Endothelial cell of umbilical vein (primary cell): Measurements from ENCODE around the gene PELI2. TPM values are rescaled to one million over a fixed set of nuclear protein-coding genes. Genes with fewer than 3 reads are reported as not detected.

Source experiments
- BruUV-seq: library from RNA; stranded (reverse); fragments of 400-500 nt; replicated peaks from 2 replicates; lab custom pipeline; 2021; lab: Mats Ljungman, UMichigan
- CTCF ChIA-PET: fragments of 300-600, 350-600 bp; sonication (Branson Sonifier 250); formaldehyde crosslinking; loops from one replicate; lab custom pipeline; 2021; ENCODE audit warnings: antibody characterized with exemption, inconsistent platforms; lab: Charles Lee
- POLR2A ChIA-PET: fragments of 300-600, 350-600 bp; sonication (Branson Sonifier 250); formaldehyde crosslinking; loops from one replicate; lab custom pipeline; 2021; ENCODE audit warnings: antibody characterized with exemption, inconsistent platforms; lab: Charles Lee
- DNase-seq: peaks from one replicate; pipeline ENCODE4 v3.0.0-alpha.2; 2011; ENCODE audit warnings: low read depth, low spot score
- FAIRE-seq: peaks from 2 replicates; lab custom pipeline; 2011; peaks lifted over from hg19 to GRCh38; lab: Jason Lieb, UNC
- H2AFZ ChIP-seq: 2 replicates; pipeline ENCODE4 v1.6.0; 2012; ENCODE audit warnings: low read depth, low read length, control low read depth, inconsistent platforms
- H3K27ac ChIP-seq: 2 replicates; pipeline ENCODE4 v1.5.1; 2011; ENCODE audit warnings: low read depth, mild to moderate bottlenecking, control low read depth, low read length, moderate library complexity; ENCODE audit not compliant: insufficient read depth
- H3K27me3 ChIP-seq, 2 experiments: 2 replicates each; pipeline versions ENCODE4 v1.6.0 to v1.6.1; 2011; ENCODE audit warnings: low read length in 2 of 2, mixed read lengths in 1 of 2; ENCODE audit not compliant: control insufficient read depth in 2 of 2, insufficient read depth in 2 of 2
- H3K36me3 ChIP-seq, 2 experiments: 2 replicates in 1 of 2; 3 replicates in 1 of 2; pipeline ENCODE4 v1.5.1; 2011; ENCODE audit warnings: low read length in 2 of 2, mild to moderate bottlenecking in 1 of 2, moderate library complexity in 1 of 2; ENCODE audit not compliant: control insufficient read depth in 2 of 2, insufficient read depth in 2 of 2; ENCODE audit errors: extremely low read depth in 1 of 2
- H3K4me1 ChIP-seq: 3 replicates; pipeline ENCODE4 v1.5.1; 2011; ENCODE audit warnings: mild to moderate bottlenecking, low read length; ENCODE audit not compliant: control insufficient read depth, insufficient read depth; ENCODE audit errors: extremely low read depth
- H3K4me2 ChIP-seq: 2 replicates; pipeline ENCODE4 v1.6.1; 2011; ENCODE audit warnings: low read length, control low read depth, mixed read lengths; ENCODE audit not compliant: insufficient read depth
- H3K4me3 ChIP-seq, 3 experiments: fragments of 200-600 bp in 1 of 3; sonication (generic), shearing (Covaris generic) in 1 of 3; replicated peaks in 1 of 3; 2 replicates each; pipeline ENCODE4 v1.5.1; 2011 to 2016; ENCODE audit warnings: control low read depth in 3 of 3, low read length in 3 of 3, mild to moderate bottlenecking in 2 of 3, inconsistent platforms in 1 of 3, low read depth in 1 of 3, moderate library complexity in 1 of 3; ENCODE audit not compliant: insufficient read depth in 1 of 3
- H3K79me2 ChIP-seq: 2 replicates; pipeline ENCODE4 v1.6.0; 2012; ENCODE audit warnings: low read length, inconsistent platforms; ENCODE audit not compliant: control insufficient read depth, insufficient read depth
- H3K9ac ChIP-seq: replicated peaks from 2 replicates; pipeline ENCODE3; 2011; ENCODE audit warnings: low read length, control low read depth; ENCODE audit not compliant: insufficient read depth; ENCODE audit errors: extremely low read depth
- H3K9me1 ChIP-seq: replicated peaks from 3 replicates; pipeline ENCODE4 v1.6.0; 2011; ENCODE audit warnings: mild to moderate bottlenecking, low read length; ENCODE audit not compliant: control insufficient read depth, insufficient read depth; ENCODE audit errors: extremely low read depth
- H3K9me3 ChIP-seq: replicated peaks from 2 replicates; pipeline ENCODE4 v1.5.1; 2012; ENCODE audit warnings: low read length, inconsistent platforms; ENCODE audit not compliant: control insufficient read depth, insufficient read depth
- H4K20me1 ChIP-seq: replicated peaks from 2 replicates; pipeline ENCODE3; 2011; ENCODE audit warnings: mild to moderate bottlenecking, low read length; ENCODE audit not compliant: control insufficient read depth, insufficient read depth; ENCODE audit errors: extremely low read depth
- EZH2 ChIP-seq: IDR thresholded peaks from 2 replicates; pipeline ENCODE4 v1.6.1; 2012; ENCODE audit warnings: borderline replicate concordance, low read depth, mild to moderate bottlenecking, moderate library complexity, low read length, inconsistent platforms; ENCODE audit not compliant: severe bottlenecking
- FOS ChIP-seq: IDR thresholded peaks from 2 replicates; pipeline ENCODE4 v1.6.1; 2011; ENCODE audit warnings: mild to moderate bottlenecking, low read length, moderate library complexity, borderline replicate concordance; ENCODE audit not compliant: insufficient read depth
- GATA2 ChIP-seq: IDR thresholded peaks from 2 replicates; pipeline ENCODE4 v1.7.0; 2011; ENCODE audit warnings: low read depth, mild to moderate bottlenecking, moderate library complexity, mixed read lengths, low read length; ENCODE audit not compliant: insufficient read length, insufficient read depth
- JUN ChIP-seq: IDR thresholded peaks from 2 replicates; pipeline ENCODE4 v1.6.1; 2011; ENCODE audit warnings: borderline replicate concordance, low read depth; ENCODE audit not compliant: insufficient read length, insufficient read depth
- MYC ChIP-seq: IDR thresholded peaks from one replicate; pipeline ENCODE4 v1.6.1; 2011; ENCODE audit warnings: mild to moderate bottlenecking, low read depth, low read length
- POLR2A ChIP-seq: IDR thresholded peaks from 2 replicates; pipeline ENCODE4 v1.6.1; 2012; ENCODE audit warnings: low read depth, mild to moderate bottlenecking, control low read depth, low read length
- POLR2AphosphoS5 ChIP-seq: IDR thresholded peaks from 2 replicates; pipeline ENCODE4 v1.6.1; 2012; ENCODE audit warnings: low read depth, mild to moderate bottlenecking, control low read depth, low read length, moderate library complexity; ENCODE audit not compliant: insufficient read depth
- dilution Hi-C: fragments of 300-500 bp; cut with MboI; formaldehyde crosslinking; loops from one replicate; pipeline ENCODE4 v1.15.0; 2019; ENCODE audit warnings: low sequenced_read_pairs; ENCODE audit not compliant: extremely low pct_ligation_motif_present
- intact Hi-C: fragments of 100-400 bp; cut with micrococcal nuclease; formaldehyde crosslinking; loops from one replicate; pipeline ENCODE4 v1.10.0; 2022
- polyA plus RNA-seq, 4 experiments: library from polyadenylated mRNA; depleted of rRNA in 3 of 4; stranded (reverse) in 3 of 4; unstranded in 1 of 4; fragments of >200 nt; gene quantifications; 2 replicates each; pipeline versions ENCODE4 v1.2.1 to v1.2.3, GENCODE V29; 2011 to 2012; ENCODE audit warnings: missing spikeins in 1 of 4
- total RNA-seq: library from RNA; stranded (reverse); gene quantifications from 2 replicates; pipeline ENCODE4 v1.2.3, GENCODE V29; 2021
- TF ChIP-seq, protein P1 (sequence below), 2 donors: IDR thresholded peaks; 1 replicate in 1 of 2; 2 replicates in 1 of 2; pipeline ENCODE4 v1.5.1; 2011; ENCODE audit warnings: low read length in 2 of 2, mild to moderate bottlenecking in 2 of 2, moderate library complexity in 2 of 2, control low read depth in 1 of 2, inconsistent platforms in 1 of 2, low read depth in 1 of 2; ENCODE audit not compliant: insufficient read depth in 1 of 2; ENCODE audit errors: extremely low read depth in 1 of 2
- TF ChIP-seq, protein P2 (sequence below): IDR thresholded peaks from 2 replicates; pipeline ENCODE4 v1.6.1; 2011; ENCODE audit not compliant: insufficient read depth, insufficient read length

PELI2 gene
- total and polyA plus RNA-seq, 2 donors (not counting 3 experiments of a cell fraction or from before 2014, with no cell fraction given) = 11.5 to 13.0 TPM

GRCh38 chr14:56244138-56244789, 126.1 kb downstream of the PELI2 start:
- Histone ChIP-seq H3K27ac (no peak overlapping the region), H3K4me1 (no peaks in the 10 kb centered on the region), H4K20me1 (no peaks in the 10 kb centered on the region), H2AFZ (no peak overlapping the region), H3K9me3 (no peaks in the 10 kb centered on the region), H3K79me2 (no peaks in the 10 kb centered on the region), H3K27me3 (no peaks in the 10 kb centered on the region), H3K36me3 (no peaks in the 10 kb centered on the region), H3K4me3 (no peak overlapping the region), H3K9ac (no peak overlapping the region), H3K9me1 (no peaks in the 10 kb centered on the region), H3K4me2 (no peak overlapping the region)
- FAIRE-seq (no peak), DNase-seq (no peak)
- intact Hi-C loops (no loop called here), dilution Hi-C loops (no loop called here)
- ChIA-PET POLR2A (no interaction called here), CTCF (interaction anchor here (3.5 kb wide), 1 partner anchor 96 kb away, joined by 17 read pairs; no protein-coding TSS in a partner anchor)
- TF ChIP-seq FOS = no peak
- no peak for TF ChIP-seq POLR2AphosphoS5
- TF ChIP-seq, protein P1, sequence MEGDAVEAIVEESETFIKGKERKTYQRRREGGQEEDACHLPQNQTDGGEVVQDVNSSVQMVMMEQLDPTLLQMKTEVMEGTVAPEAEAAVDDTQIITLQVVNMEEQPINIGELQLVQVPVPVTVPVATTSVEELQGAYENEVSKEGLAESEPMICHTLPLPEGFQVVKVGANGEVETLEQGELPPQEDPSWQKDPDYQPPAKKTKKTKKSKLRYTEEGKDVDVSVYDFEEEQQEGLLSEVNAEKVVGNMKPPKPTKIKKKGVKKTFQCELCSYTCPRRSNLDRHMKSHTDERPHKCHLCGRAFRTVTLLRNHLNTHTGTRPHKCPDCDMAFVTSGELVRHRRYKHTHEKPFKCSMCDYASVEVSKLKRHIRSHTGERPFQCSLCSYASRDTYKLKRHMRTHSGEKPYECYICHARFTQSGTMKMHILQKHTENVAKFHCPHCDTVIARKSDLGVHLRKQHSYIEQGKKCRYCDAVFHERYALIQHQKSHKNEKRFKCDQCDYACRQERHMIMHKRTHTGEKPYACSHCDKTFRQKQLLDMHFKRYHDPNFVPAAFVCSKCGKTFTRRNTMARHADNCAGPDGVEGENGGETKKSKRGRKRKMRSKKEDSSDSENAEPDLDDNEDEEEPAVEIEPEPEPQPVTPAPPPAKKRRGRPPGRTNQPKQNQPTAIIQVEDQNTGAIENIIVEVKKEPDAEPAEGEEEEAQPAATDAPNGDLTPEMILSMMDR (IDR thresholded peaks at IDR 0.05; ENCODE audit: extremely low read depth in 1 of 2, insufficient read depth in 1 of 2, low read depth in 1 of 2, low read length in 2 of 2) = no peak
- no peak for TF ChIP-seq EZH2
- TF ChIP-seq JUN = no peak
- TF ChIP-seq MYC = no peak
- TF ChIP-seq, protein P2, sequence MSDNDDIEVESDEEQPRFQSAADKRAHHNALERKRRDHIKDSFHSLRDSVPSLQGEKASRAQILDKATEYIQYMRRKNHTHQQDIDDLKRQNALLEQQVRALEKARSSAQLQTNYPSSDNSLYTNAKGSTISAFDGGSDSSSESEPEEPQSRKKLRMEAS = no peak
- TF ChIP-seq POLR2A = no peak
- no peak for TF ChIP-seq GATA2
- no TSS peak for BruUV-seq
